Suppressor macrophage treated with lipopolysaccharide for 4 hours (primary cell): ENCODE data around the gene MICU1.
"Not testable (repeated sequence)": the region's sequence is repeated elsewhere in the genome, so short reads cannot be mapped to it uniquely, and the experiment has no call there.

ENCODE experiments used
- DNase-seq: peaks from one replicate; pipeline ENCODE4 v3.0.0-alpha.2; 2020

MICU1 gene

GRCh38 chr10:72336259-72337038 lies 289.4 kb downstream of the MICU1 start:
- no peak for DNase-seq

GRCh38 chr10:72335394-72336258 lies 290.3 kb downstream of the MICU1 start:
- no peak for DNase-seq

- DNase-seq, result peak; percentile 66
These were observed 291.0 kb downstream of the MICU1 start for GRCh38 chr10:72334825-72335393.

- DNase-seq, result no peak
These were observed 291.6 kb downstream of the MICU1 start for GRCh38 chr10:72334196-72334824.

- no peak for DNase-seq
These were observed 292.5 kb downstream of the MICU1 start for GRCh38 chr10:72333112-72334015.

GRCh38 chr10:72332423-72333111 lies 293.3 kb downstream of the MICU1 start:
- DNase-seq, result no peak

- DNase-seq, result peak; percentile 66
These were observed 294.1 kb downstream of the MICU1 start for GRCh38 chr10:72331575-72332422.

GRCh38 chr10:72330069-72330426 lies 295.8 kb downstream of the MICU1 start:
- no peak for DNase-seq

- peak; percentile 54 for DNase-seq
These were observed 296.4 kb downstream of the MICU1 start for GRCh38 chr10:72329290-72330068.

GRCh38 chr10:72328829-72329204 lies 297.1 kb downstream of the MICU1 start:
- no peak for DNase-seq

GRCh38 chr10:72328045-72328828 lies 297.6 kb downstream of the MICU1 start:
- peak; percentile 62 for DNase-seq

- not testable (repeated sequence) for DNase-seq
These were observed 298.9 kb downstream of the MICU1 start for GRCh38 chr10:72326665-72327603.

GRCh38 chr10:72325243-72326175 lies 300.4 kb downstream of the MICU1 start:
- DNase-seq, result not testable (repeated sequence)

- no peak for DNase-seq
These were observed 302.1 kb downstream of the MICU1 start for GRCh38 chr10:72323771-72324191.

GRCh38 chr10:72323108-72323749 lies 302.6 kb downstream of the MICU1 start:
- no peak for DNase-seq
